OCI-LY1 (cell line): Measurements from ENCODE around the gene NFIA.

Experiments
- H2AFZ ChIP-seq: fragments of 200-600 bp; sonication (generic), shearing (Covaris generic); 2 replicates; pipeline ENCODE4 v1.6.0; 2014; ENCODE audit warnings: antibody characterized with exemption, mild to moderate bottlenecking, low read length
- H3F3A ChIP-seq: fragments of 200-600 bp; sonication (generic), shearing (Covaris generic); 2 replicates; pipeline ENCODE4 v1.6.0; 2014; ENCODE audit warnings: mild to moderate bottlenecking, antibody characterized with exemption, low read length, moderate library complexity; ENCODE audit not compliant: insufficient read depth
- H3K27ac ChIP-seq: fragments of 200-600 bp; sonication (generic); 2 replicates; pipeline ENCODE4 v1.5.1; 2014; ENCODE audit warnings: low read length, mixed run types, mild to moderate bottlenecking, low read depth; ENCODE audit not compliant: poor library complexity, severe bottlenecking
- H3K27me3 ChIP-seq: fragments of 200-600 bp; sonication (generic); 2 replicates; pipeline ENCODE4 v1.6.0; 2014; ENCODE audit warnings: antibody characterized with exemption, mild to moderate bottlenecking, low read length, moderate library complexity; ENCODE audit not compliant: insufficient read depth
- H3K36me3 ChIP-seq: fragments of 200-600 bp; sonication (generic); 2 replicates; pipeline ENCODE4 v1.6.1; 2014; ENCODE audit warnings: mild to moderate bottlenecking, antibody characterized with exemption, low read length, moderate library complexity, mixed read lengths; ENCODE audit not compliant: insufficient read depth
- H3K4me1 ChIP-seq: fragments of 200-600 bp; sonication (generic); 2 replicates; pipeline ENCODE4 v1.5.1; 2014; ENCODE audit warnings: mild to moderate bottlenecking, low read length, moderate library complexity; ENCODE audit not compliant: insufficient read depth, severe bottlenecking
- H3K4me2 ChIP-seq: fragments of 200-600 bp; sonication (generic), shearing (Covaris generic); 2 replicates; pipeline ENCODE4 v1.6.1; 2014; ENCODE audit warnings: low read length
- H3K4me3 ChIP-seq: fragments of 200-600 bp; sonication (generic); 2 replicates; pipeline ENCODE4 v1.5.1; 2014; ENCODE audit warnings: low read length, low read depth, mild to moderate bottlenecking, mixed read lengths; ENCODE audit not compliant: poor library complexity, severe bottlenecking
- H3K79me2 ChIP-seq: fragments of 200-600 bp; shearing (Covaris generic); 2 replicates; pipeline ENCODE4 v1.6.1; 2016; ENCODE audit warnings: mixed run types, low read length, mixed read lengths; ENCODE audit not compliant: insufficient read depth
- H3K9ac ChIP-seq: fragments of 200-600 bp; sonication (generic), shearing (Covaris generic); 2 replicates; pipeline ENCODE4 v1.6.1; 2014; ENCODE audit warnings: mild to moderate bottlenecking, low read length, mixed read lengths
- H3K9me2 ChIP-seq: fragments of 200-600 bp; sonication (generic), shearing (Covaris generic); 2 replicates; pipeline ENCODE4 v1.6.1; 2014; ENCODE audit warnings: low read depth, mild to moderate bottlenecking, low read length, mixed read lengths
- H3K9me3 ChIP-seq: fragments of 200-600 bp; shearing (Covaris generic); 2 replicates; pipeline ENCODE4 v1.6.1; 2014; ENCODE audit warnings: low read length, mixed read lengths
- H4K20me1 ChIP-seq: fragments of 200-600 bp; sonication (generic), shearing (Covaris generic); 2 replicates; pipeline ENCODE4 v1.6.0; 2016; ENCODE audit warnings: mild to moderate bottlenecking, low read length; ENCODE audit not compliant: insufficient read depth
- EZH2 ChIP-seq: fragments of 200-600 bp; sonication (generic), shearing (Covaris generic); IDR thresholded peaks from 2 replicates; pipeline ENCODE4 v1.8.0; 2017; ENCODE audit warnings: borderline replicate concordance, mixed run types, mild to moderate bottlenecking, antibody characterized with exemption, low read length, moderate library complexity, mixed read lengths
- TF ChIP-seq, protein P1 (sequence below): fragments of 200-600 bp; sonication (generic), shearing (Covaris generic); IDR thresholded peaks from 2 replicates; pipeline ENCODE4 v1.5.1; 2017; ENCODE audit warnings: mild to moderate bottlenecking, antibody characterized with exemption, low read length, moderate library complexity, mixed read lengths

Gene NFIA

DNA sequence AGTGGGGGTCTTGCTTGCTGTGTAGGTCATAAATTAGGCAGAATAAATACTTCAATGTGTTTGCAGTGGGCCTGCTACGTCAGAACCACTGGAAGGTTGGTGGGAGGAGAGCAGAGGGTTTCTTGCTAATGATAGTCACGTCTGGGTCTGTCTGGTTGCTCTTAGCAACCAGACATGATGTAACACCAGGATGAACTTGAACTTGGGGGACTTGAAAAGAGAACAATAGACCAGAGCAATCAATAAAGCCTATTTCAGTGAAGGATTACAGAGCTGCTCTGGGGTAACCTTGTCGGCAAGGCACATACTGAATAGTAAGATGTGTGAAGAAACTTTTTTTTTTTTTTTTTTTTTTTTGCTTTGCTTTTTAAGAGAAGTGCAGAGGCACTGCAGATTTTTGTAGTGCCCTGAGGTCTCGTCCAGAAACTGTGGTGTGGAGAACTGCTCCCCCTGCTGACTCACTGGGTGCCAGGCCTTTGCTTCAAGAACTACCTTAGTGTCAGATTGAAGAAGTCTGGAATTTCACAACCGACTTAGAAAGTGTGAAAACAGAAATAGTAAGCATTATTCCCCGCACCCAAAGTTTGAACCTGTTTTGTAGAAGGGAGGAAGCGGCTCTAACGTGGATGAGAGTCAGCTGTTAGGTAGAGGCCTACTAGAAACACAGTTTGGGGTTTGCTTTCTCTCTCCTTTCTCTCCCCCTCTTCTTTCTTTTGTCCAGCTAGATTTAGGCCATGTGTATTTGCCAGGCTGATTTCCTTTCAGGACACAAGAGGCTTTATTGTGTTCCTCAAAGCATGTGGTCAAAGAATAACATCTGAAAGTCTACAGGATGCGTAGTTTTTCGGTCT is 371.0 kb downstream of the NFIA start:
- no peaks in the 10 kb centered on the region for H3K9me3 ChIP-seq
- no peak overlapping the region for H2AFZ ChIP-seq
- no peak overlapping the region for H3K9ac ChIP-seq
- peaks cover 34% of the 10 kb centered on the region for H3K4me1 ChIP-seq
- H4K20me1 ChIP-seq: no peaks in the 10 kb centered on the region
- no peaks in the 10 kb centered on the region for H3K27me3 ChIP-seq
- H3K4me3 ChIP-seq: no peak overlapping the region
- H3K79me2 ChIP-seq: no peaks in the 10 kb centered on the region
- H3K9me2 ChIP-seq: no peaks in the 10 kb centered on the region
- TF ChIP-seq, protein P1, sequence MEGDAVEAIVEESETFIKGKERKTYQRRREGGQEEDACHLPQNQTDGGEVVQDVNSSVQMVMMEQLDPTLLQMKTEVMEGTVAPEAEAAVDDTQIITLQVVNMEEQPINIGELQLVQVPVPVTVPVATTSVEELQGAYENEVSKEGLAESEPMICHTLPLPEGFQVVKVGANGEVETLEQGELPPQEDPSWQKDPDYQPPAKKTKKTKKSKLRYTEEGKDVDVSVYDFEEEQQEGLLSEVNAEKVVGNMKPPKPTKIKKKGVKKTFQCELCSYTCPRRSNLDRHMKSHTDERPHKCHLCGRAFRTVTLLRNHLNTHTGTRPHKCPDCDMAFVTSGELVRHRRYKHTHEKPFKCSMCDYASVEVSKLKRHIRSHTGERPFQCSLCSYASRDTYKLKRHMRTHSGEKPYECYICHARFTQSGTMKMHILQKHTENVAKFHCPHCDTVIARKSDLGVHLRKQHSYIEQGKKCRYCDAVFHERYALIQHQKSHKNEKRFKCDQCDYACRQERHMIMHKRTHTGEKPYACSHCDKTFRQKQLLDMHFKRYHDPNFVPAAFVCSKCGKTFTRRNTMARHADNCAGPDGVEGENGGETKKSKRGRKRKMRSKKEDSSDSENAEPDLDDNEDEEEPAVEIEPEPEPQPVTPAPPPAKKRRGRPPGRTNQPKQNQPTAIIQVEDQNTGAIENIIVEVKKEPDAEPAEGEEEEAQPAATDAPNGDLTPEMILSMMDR: peak; percentile 89
- no peak for TF ChIP-seq EZH2
- no peaks in the 10 kb centered on the region for H3F3A ChIP-seq
- H3K36me3 ChIP-seq: no peaks in the 10 kb centered on the region
- H3K27ac ChIP-seq: peak overlapping the region; percentile 40
- peak overlapping the region; percentile 34; the same call in 1 of the 2 replicates for H3K4me2 ChIP-seq

DNA sequence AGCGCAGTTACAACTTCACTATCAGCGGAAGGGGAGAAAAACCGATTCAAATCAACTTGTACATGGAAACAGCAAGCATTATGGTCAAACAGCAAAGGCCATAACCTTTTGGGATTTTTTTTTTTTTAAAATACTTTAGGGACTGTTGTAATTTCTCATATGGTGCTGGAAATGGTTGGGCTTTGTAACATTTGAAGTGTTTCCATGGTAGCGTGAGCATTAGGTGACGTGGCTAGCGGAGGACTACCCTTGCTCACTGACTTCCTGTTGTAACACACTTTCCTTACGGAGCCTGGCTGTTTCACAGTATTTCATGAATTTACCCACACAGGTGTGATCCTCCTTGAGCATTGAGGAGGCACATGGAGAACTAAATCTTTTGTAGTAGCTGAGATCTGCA is 373.0 kb downstream of the NFIA start:
- Histone ChIP-seq H3K27ac (no peak overlapping the region), H3K4me1 (peaks cover 29% of the 10 kb centered on the region), H2AFZ (no peak overlapping the region), H3K9me3 (no peaks in the 10 kb centered on the region), H4K20me1 (no peaks in the 10 kb centered on the region), H3K4me2 (no peak overlapping the region), H3K9ac (no peak overlapping the region), H3K4me3 (no peak overlapping the region), H3K9me2 (no peaks in the 10 kb centered on the region), H3F3A (no peaks in the 10 kb centered on the region), H3K27me3 (no peaks in the 10 kb centered on the region), H3K36me3 (no peaks in the 10 kb centered on the region), H3K79me2 (no peaks in the 10 kb centered on the region)
- TF ChIP-seq, protein P1: no peak
- TF ChIP-seq EZH2: no peak

DNA sequence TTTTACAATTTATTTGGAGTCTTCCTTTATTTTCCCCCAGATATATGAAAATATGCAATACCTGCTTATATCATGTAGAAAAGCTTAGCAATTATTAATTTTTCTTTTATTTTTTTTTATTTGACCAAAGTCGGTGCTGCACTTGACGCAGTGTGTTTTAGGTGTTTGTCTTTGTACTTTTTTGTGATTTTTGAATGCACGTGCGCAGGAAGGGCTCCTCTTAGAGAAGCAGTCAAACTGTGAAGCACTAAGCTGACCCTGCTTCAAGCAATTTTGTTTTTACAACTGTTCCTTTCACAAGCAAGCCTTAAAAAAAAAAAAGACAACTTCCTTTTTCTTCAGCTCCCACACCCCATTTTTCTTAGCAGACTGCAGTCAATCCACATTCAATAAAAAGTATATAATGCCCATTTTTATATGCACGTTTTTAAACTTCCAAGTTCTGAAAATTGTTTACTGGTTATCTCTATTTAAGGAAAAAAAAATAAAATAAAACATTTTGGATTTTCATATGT is 375.2 kb downstream of the NFIA start:
- Histone ChIP-seq H3K4me1 (peaks cover 16% of the 10 kb centered on the region), H3K9ac (no peak overlapping the region), H3K4me2 (no peak overlapping the region), H4K20me1 (no peaks in the 10 kb centered on the region), H3F3A (no peaks in the 10 kb centered on the region), H3K36me3 (no peaks in the 10 kb centered on the region), H3K4me3 (no peak overlapping the region), H3K27ac (no peak overlapping the region), H3K9me2 (no peaks in the 10 kb centered on the region), H3K79me2 (no peaks in the 10 kb centered on the region), H2AFZ (no peak overlapping the region), H3K9me3 (no peaks in the 10 kb centered on the region), H3K27me3 (no peaks in the 10 kb centered on the region)
- TF ChIP-seq EZH2: no peak
- TF ChIP-seq, protein P1: no peak
